HEK293 (cell line): ENCODE data around the gene CHST12.

Experiments
- CTCF ChIA-PET: fragments of 350-600 bp; formaldehyde crosslinking; extraction: SDS; loops from one replicate; lab custom pipeline; 2021; ENCODE audit warnings: antibody characterized with exemption; lab: Yijun Ruan, JAX
- POLR2A ChIA-PET: fragments of 300-600 bp; formaldehyde crosslinking; extraction: SDS; loops from one replicate; lab custom pipeline; 2020; ENCODE audit warnings: antibody characterized with exemption, inconsistent platforms; lab: Yijun Ruan, JAX
- H3K27ac ChIP-seq: fragments of 200-500 bp; sonication (Bioruptor generic); 2 replicates; pipeline ENCODE4 v1.5.1; 2014; ENCODE audit warnings: low read depth, low read length, control low read depth, inconsistent platforms; ENCODE audit errors: extremely low read depth
- H3K36me3 ChIP-seq, 2 experiments: fragments of 200-500 bp in 1 of 2; sonication (Bioruptor generic) in 1 of 2; 1 replicate in 1 of 2; 2 replicates in 1 of 2; pipeline ENCODE4 v1.5.1; 2014 to 2017; ENCODE audit warnings: inconsistent platforms in 2 of 2, low read length in 2 of 2; ENCODE audit not compliant: control insufficient read depth in 2 of 2, insufficient read depth in 1 of 2
- H3K4me1 ChIP-seq: fragments of 200-500 bp; sonication (Bioruptor generic); 2 replicates; pipeline ENCODE4 v1.5.1; 2014; ENCODE audit warnings: mild to moderate bottlenecking, low read length, inconsistent platforms; ENCODE audit not compliant: control insufficient read depth, insufficient read depth
- H3K4me3 ChIP-seq: 2 replicates; pipeline ENCODE4 v1.5.1; 2011; ENCODE audit warnings: low read depth, mild to moderate bottlenecking, control low read depth, low read length, moderate library complexity
- H3K9me3 ChIP-seq: fragments of 200-500 bp; sonication (Bioruptor generic); 2 replicates; pipeline ENCODE4 v1.5.1; 2014; ENCODE audit warnings: low read depth, low read length, inconsistent platforms; ENCODE audit not compliant: control insufficient read depth, insufficient read depth
- SP3 ChIP-seq: fragments of 450-650 bp; formaldehyde crosslinking; IDR thresholded peaks from 2 replicates; pipeline ENCODE4 v1.5.1; 2016; ENCODE audit warnings: missing biosample characterization, missing genetic modification characterization
- ZFHX2 ChIP-seq: fragments of 450-650 bp; formaldehyde crosslinking; conservative IDR thresholded peaks from 2 replicates; pipeline ENCODE4 v1.5.1; 2016; ENCODE audit warnings: missing biosample characterization, missing genetic modification characterization
- ZNF157 ChIP-seq: fragments of 450-650 bp; formaldehyde crosslinking; IDR thresholded peaks from 2 replicates; pipeline ENCODE4 v1.5.1; 2016; ENCODE audit warnings: missing biosample characterization, missing genetic modification characterization
- ZNF416 ChIP-seq: fragments of 450-650 bp; formaldehyde crosslinking; IDR thresholded peaks from 2 replicates; pipeline ENCODE4 v1.5.1; 2016; ENCODE audit warnings: missing biosample characterization, missing genetic modification characterization

Gene CHST12

GRCh38 chr7:2497500-2498336 lies 94.3 kb downstream of the CHST12 start:
- TF ChIP-seq ZNF416, result no peak
- no peak for TF ChIP-seq SP3 (tag by site-specific recombination)
- TF ChIP-seq ZNF157 (tag by site-specific recombination), result no peak
- TF ChIP-seq ZFHX2 (tag by site-specific recombination), result peak; percentile 15; the same call in 1 of the 2 replicates
- POLR2A ChIA-PET, result no interaction called here
- CTCF ChIA-PET, result interaction anchor here (0.6 to 0.7 kb wide), 3 partner anchors 56 to 338 kb away, joined by 3 to 4 read pairs (median 3); no protein-coding TSS in a partner anchor
- H3K27ac ChIP-seq, result no peak overlapping the region
- no peaks in the 10 kb centered on the region for H3K9me3 ChIP-seq
- H3K36me3 ChIP-seq, result no peaks in the 10 kb centered on the region
- H3K4me1 ChIP-seq, result no peaks in the 10 kb centered on the region
- H3K4me3 ChIP-seq, result no peak overlapping the region
